Umbilical cord (tissue), 2 donors: ENCODE measurements around the gene MLIP. TPM values are rescaled to one million over a fixed set of nuclear protein-coding genes. Genes with fewer than 3 reads are reported as not detected.

Experiments
- DNase-seq: peaks from one replicate; pipeline ENCODE4 v3.0.0-alpha.2; 2015; ENCODE audit warnings: low spot score
- total RNA-seq: library from RNA; depleted of rRNA; stranded (reverse); fragments of >200 nt; gene quantifications from one replicate; pipeline ENCODE4 v1.2.3, GENCODE V29; 2014; ENCODE audit warnings: low replicate concordance; ENCODE audit not compliant: insufficient read depth

The MLIP gene
- total RNA-seq, 1 donor from 2014 or later = 2.9 TPM

DNA sequence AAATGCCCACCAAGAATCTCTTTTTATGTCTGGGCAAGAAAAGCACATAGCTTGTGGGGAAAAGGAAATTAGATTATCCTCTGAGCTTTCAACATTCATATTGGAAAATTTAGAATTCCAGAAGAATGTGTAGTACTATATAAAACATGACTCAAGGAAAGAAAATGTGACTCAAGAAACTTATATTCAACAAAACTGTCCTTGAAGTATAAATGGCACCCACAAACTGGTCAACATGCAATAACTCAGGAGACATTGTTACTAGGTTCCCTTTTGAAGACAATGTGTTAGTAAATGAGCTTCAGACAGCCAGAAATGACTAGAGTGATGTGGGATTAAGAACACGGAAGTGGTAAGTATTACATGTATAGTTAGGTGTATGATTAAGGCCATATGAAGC, 170.9 kb downstream of the MLIP start:
- no peak for DNase-seq

- DNase-seq = no peak
These were observed 173.1 kb downstream of the MLIP start for GRCh38 chr6:54284161-54284860.

DNA sequence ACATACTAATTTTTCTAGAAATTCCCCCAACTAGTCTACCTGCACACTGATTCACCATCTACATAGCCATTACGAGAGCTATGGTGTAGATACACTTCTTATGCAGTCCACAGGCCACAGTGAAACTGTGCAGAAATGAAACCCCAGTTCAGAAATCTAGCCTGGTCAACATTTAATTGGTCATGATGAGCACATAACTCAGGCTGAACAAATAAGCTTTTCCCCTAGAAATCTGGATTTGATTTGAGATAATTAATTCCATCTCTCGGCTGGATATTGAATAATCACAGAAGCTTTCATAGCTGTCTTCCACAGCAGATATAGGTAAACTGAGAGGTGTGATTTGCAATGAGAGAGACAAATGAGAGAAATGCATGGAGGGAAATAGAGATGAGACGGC, 174.4 kb downstream of the MLIP start:
- DNase-seq = no peak

GRCh38 chr6:54286141-54286540, 174.9 kb downstream of the MLIP start:
- DNase-seq = no peak

- DNase-seq = no peak
These were observed 177.2 kb downstream of the MLIP start for GRCh38 chr6:54288474-54288873.

DNA sequence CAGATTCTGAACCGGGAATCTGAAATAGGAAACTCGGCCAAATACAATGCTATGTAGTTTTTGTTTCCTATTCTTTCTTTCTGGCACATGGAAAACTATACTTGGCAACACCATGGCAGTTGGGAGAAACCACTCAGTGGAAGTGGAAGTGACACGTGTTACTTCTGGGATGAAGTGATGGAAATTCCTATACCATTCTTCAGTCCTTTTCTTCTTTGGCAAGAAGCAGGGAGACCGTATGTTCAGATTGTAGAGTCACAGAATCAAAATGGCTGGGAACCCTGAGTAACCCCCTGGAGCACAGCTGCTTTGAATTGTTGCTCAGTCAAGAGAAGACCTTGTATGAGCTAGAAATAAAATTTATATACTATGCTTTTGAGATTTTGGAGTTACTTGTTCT, 178.2 kb downstream of the MLIP start:
- DNase-seq = no peak

DNA sequence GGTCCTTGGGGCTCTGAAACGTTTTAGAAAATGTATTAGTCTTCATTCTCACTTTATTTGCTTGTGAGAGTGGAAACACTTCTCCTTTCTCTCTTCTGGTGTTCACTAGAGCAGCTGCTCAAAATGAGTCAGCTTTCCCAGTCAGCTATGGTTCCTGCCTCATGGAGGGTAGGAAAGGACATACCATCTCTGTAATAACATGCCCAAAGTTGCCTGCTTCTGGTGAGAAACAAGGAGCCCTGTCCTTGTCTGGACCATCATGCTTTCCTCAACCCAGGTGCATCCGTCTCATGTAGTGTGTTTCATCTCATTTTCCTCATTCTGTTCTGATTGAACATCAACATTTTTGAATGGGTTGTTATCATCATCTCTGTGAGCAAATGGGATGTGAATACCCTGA, 179.9 kb downstream of the MLIP start:
- DNase-seq = no peak

- DNase-seq = no peak
These were observed 180.5 kb downstream of the MLIP start for GRCh38 chr6:54291738-54292137.

DNA sequence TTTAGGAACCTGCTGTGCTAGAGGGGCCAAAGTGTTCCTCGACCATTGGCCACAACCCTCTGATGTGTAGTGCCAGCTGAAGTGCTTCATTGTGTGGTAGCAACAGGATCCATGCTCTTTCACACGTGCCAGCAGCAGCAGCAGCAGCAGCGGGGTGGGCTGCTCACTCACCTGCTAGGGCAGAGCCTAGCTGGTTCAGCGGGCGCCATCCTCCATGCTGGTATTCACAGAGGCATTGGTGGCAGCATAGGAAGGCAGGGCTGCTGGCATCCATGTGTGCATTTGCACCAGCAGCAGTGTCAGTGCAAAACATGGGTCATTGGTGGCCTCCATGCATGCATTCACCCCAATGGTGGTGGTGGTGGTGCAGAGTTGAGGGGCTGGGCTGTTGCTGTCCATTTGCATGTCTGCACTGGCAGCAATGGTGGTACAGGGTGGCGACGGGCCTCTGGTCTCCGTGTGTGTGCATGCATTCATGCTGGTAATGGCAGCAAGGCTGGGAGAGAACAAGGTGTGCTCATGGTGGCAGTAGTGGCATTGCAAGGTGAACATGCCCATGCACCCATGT, 183.8 kb downstream of the MLIP start:
- DNase-seq = no peak

GRCh38 chr6:54299542-54300269, 188.5 kb downstream of the MLIP start:
- no peak for DNase-seq

GRCh38 chr6:54301770-54302169, 190.5 kb downstream of the MLIP start:
- no peak for DNase-seq

- no peak for DNase-seq
These were observed 196.2 kb downstream of the MLIP start for GRCh38 chr6:54307439-54307910.

GRCh38 chr6:54308289-54308985, 197.2 kb downstream of the MLIP start, which contains the start of gene TINAG:
Gene TINAG (plus strand): TSS chr6:54308441. CDS start chr6:54308551, 110 bp downstream.
- DNase-seq = no peak

DNA sequence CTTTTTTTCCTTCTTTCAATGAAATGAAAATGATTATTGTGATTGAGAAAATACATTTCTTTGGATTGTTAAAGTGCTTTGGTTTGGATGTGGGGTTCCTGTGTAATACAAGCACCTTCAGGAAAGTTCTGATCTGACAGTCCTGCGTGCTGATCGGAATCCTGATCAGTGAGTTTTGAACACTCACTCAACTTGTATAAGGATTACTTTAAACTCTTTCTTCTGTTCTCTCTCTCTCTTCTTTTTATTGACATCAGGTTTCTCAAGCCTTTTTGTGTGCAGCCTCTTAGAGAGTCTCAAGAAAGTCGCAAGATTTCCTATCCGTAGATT, 197.7 kb downstream of the MLIP start:
- no peak for DNase-seq

DNA sequence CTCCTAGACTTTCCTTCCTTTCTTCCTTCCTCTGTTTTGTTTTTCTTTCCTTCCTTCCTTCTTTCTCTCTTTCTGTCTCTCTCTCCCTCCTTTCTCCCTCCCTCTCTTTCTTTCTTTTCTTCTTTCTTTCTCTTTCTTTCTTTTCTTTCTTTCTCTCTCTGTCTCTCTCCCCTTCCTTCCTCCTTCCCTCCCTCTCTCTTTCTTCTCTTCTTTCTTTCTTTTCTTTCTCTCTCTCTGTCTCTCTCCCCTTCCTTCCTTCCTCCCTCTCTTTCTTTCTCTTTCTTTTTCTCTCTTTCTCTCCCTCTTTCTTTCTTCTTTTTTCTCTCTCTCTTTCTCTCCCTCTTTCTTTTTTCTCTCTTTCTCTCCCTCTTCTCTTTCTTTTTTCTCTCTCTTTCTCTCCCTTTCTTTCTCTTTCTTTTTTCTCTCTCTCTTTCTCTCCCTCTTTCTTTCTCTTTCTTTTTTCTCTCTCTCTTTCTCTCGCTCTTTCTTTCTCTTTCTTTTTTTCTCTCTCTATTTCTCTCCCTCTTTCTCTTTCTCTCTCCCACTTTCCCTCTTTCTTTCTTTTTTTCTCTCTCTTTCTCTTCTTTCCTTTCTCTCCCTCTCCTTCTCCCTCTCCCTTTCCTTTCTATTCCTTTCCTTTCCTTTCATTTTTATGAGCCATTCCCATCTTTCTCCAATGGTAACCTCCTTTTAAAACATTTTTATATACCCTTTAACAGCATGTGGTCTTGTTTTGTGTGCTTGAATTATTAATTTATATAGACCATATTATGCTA, 199.3 kb downstream of the MLIP start:
- no peak for DNase-seq

DNA sequence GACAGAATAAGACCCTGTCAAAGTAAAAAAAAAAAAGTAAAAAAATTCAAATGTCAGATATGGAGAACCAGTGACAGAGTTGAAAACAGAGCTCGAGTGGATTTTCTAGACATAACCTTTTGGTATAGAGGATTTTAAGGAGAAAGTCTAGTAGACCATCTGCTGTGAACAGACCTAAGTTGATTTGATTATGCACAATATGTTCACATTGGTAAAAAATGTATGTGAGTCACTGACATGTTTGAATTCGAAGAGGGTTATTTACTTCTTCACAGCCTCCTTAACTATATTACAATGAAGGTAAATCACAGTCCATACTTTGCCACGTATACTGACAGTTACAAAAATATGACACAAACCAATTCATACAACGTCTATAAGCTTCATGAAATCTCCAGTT, 204.4 kb downstream of the MLIP start:
- no peak for DNase-seq

Other genes with a start within 250 kb of the MLIP start
- gene TINAG, start 197.0 kb downstream of the MLIP start, total RNA-seq = 0.24 TPM